Kidney (tissue), 14 donors: Measurements from ENCODE around the gene FAR2. TPM values are rescaled to one million over a fixed set of nuclear protein-coding genes. Genes with fewer than 3 reads are reported as not detected.

Experiments used
- DNase-seq, 5 donors: peaks; one replicate each; pipeline ENCODE4 v3.0.0-alpha.2; 2013 to 2020
- FAIRE-seq: peaks from 2 replicates; lab custom pipeline; 2012; peaks lifted over from hg19 to GRCh38; lab: Jason Lieb, UNC
- H3K27ac ChIP-seq, 2 donors: one replicate each; pipeline ENCODE4 v1.7.0; 2013; ENCODE audit warnings: low read depth in 2 of 2, low read length in 2 of 2, inconsistent platforms in 1 of 2
- H3K27me3 ChIP-seq: one replicate; pipeline ENCODE4 v1.7.1; 2013; ENCODE audit warnings: low read length, inconsistent platforms; ENCODE audit not compliant: control insufficient read depth, insufficient read depth
- H3K36me3 ChIP-seq, 3 donors: one replicate each; pipeline versions ENCODE4 v1.7.0 to v1.7.1; 2013; ENCODE audit warnings: low read length in 3 of 3, control low read depth in 1 of 3, inconsistent platforms in 1 of 3; ENCODE audit not compliant: insufficient read depth in 3 of 3, control insufficient read depth in 2 of 3
- H3K4me1 ChIP-seq, 3 donors: one replicate each; pipeline versions ENCODE4 v1.7.0 to v1.7.1; 2013; ENCODE audit warnings: low read length in 3 of 3, inconsistent platforms in 1 of 3, low read depth in 1 of 3; ENCODE audit not compliant: control insufficient read depth in 2 of 3, insufficient read depth in 2 of 3
- H3K4me3 ChIP-seq, 3 donors: one replicate each; pipeline versions ENCODE4 v1.7.0 to v1.8.1; 2013; ENCODE audit warnings: low read length in 3 of 3, control low read depth in 1 of 3, inconsistent platforms in 1 of 3
- H3K9ac ChIP-seq, 3 donors: one replicate each; pipeline versions ENCODE4 v1.7.0 to v1.7.1; 2013; ENCODE audit warnings: low read length in 3 of 3, control low read depth in 1 of 3, inconsistent platforms in 1 of 3
- H3K9me3 ChIP-seq, 3 donors: one replicate each; pipeline versions ENCODE4 v1.7.0 to v1.7.1; 2013; ENCODE audit warnings: low read length in 3 of 3, control low read depth in 1 of 3, inconsistent platforms in 1 of 3; ENCODE audit not compliant: control insufficient read depth in 2 of 3, insufficient read depth in 1 of 3
- intact Hi-C: fragments of 100-400 bp; cut with DNase I; formaldehyde crosslinking; loops from one replicate; pipeline ENCODE4 v1.11.1; 2022
- polyA plus RNA-seq: library from polyadenylated mRNA; stranded (reverse); fragments of 350-450 nt; fragmentation: Illumina TruSeq; extraction: RNeasy Lipid Tissue Mini Kit (QIAGEN cat#74804); gene quantifications from one replicate; pipeline ENCODE4 v1.2.3, GENCODE V29; 2014; ENCODE audit warnings: low read depth, low replicate concordance; ENCODE audit not compliant: insufficient read depth
- total RNA-seq: library from RNA; stranded (reverse); fragmentation: NEBNext Ultra II Directional; extraction: Animal tissue kit (Norgen Biotek cat#: 25700); gene quantifications from one replicate; pipeline ENCODE4 v1.2.1, GENCODE V29; 2021
- TF ChIP-seq, protein P1 (sequence below): IDR thresholded peaks from 3 replicates; pipeline ENCODE4 v1.5.1; 2012; ENCODE audit warnings: mild to moderate bottlenecking, moderate library complexity, borderline replicate concordance; ENCODE audit not compliant: insufficient read depth; ENCODE audit errors: extremely low read depth
- donor health status: control.
- donor health status: control.
- donor health status: control.
- donor health status: control.
- donor health status: control.
- donor health status: DM: yes; HTN: yes; CAD: no.
- donor health status: Normal renal cell carcinoma (clear cell type).

The FAR2 gene
- total and polyA plus RNA-seq, 2 donors from 2014 or later, result 3.1 to 11.5 TPM

DNA sequence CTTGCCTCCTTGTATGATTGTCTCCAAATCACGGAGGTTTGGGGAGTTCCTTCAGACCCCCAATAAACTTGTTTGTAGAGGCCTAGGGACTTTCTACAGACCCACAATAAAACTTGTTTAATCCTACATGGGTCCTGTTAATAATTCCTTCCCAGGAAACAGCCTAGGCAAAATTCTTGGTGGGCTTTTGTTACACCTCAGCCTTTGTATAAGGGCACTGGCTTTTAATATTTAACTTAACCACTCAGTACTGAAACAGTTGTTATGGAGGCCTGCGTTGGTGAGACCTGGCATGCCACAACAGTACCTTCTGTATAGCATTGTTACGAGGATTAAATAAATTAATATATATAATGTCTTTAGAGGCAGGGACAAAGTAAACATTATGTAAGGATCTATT lies 32.7 kb upstream of the FAR2 start:
- no peaks in the 10 kb centered on the region for H3K36me3 ChIP-seq
- H3K27ac ChIP-seq, result no peak overlapping the region
- no peak overlapping the region for H3K4me3 ChIP-seq
- no peaks in the 10 kb centered on the region for H3K4me1 ChIP-seq
- peak in 3 of 5 donors; percentile 25 to 76 (median 51) for DNase-seq
- TF ChIP-seq, protein P1, sequence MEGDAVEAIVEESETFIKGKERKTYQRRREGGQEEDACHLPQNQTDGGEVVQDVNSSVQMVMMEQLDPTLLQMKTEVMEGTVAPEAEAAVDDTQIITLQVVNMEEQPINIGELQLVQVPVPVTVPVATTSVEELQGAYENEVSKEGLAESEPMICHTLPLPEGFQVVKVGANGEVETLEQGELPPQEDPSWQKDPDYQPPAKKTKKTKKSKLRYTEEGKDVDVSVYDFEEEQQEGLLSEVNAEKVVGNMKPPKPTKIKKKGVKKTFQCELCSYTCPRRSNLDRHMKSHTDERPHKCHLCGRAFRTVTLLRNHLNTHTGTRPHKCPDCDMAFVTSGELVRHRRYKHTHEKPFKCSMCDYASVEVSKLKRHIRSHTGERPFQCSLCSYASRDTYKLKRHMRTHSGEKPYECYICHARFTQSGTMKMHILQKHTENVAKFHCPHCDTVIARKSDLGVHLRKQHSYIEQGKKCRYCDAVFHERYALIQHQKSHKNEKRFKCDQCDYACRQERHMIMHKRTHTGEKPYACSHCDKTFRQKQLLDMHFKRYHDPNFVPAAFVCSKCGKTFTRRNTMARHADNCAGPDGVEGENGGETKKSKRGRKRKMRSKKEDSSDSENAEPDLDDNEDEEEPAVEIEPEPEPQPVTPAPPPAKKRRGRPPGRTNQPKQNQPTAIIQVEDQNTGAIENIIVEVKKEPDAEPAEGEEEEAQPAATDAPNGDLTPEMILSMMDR, result no peak
- no peak for FAIRE-seq
- H3K27me3 ChIP-seq, result no peaks in the 10 kb centered on the region
- H3K9ac ChIP-seq, result no peak overlapping the region
- no peaks in the 10 kb centered on the region for H3K9me3 ChIP-seq
- intact Hi-C loops, result no loop called here

DNA sequence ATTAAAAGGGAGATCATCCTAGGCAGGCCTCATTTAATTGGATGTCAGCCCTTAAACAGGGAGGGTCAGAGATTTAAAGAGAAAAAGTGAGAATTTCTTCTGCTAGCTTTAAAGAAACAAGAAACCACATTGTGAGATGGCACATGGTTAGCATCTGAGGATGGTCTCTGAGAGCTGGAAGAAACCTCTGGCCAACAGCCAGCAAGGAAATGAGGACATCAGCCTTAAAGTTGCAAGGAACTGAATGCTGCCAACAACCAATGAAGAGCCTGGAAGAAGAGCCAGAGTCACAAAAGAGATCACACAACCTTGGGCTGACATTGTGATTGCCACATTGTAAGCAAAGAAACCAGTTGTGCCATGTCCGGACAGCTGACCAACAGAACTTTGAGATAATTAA lies 17.5 kb upstream of the FAR2 start:
- DNase-seq, result no peak
- no peaks in the 10 kb centered on the region for H3K9me3 ChIP-seq
- no peak for FAIRE-seq
- no peak overlapping the region for H3K27ac ChIP-seq
- H3K27me3 ChIP-seq, result no peaks in the 10 kb centered on the region
- intact Hi-C loops, result no loop called here
- TF ChIP-seq, protein P1, result no peak
- H3K4me3 ChIP-seq, result no peak overlapping the region
- no peak overlapping the region for H3K9ac ChIP-seq
- H3K4me1 ChIP-seq, result no peaks in the 10 kb centered on the region
- no peaks in the 10 kb centered on the region for H3K36me3 ChIP-seq

DNA sequence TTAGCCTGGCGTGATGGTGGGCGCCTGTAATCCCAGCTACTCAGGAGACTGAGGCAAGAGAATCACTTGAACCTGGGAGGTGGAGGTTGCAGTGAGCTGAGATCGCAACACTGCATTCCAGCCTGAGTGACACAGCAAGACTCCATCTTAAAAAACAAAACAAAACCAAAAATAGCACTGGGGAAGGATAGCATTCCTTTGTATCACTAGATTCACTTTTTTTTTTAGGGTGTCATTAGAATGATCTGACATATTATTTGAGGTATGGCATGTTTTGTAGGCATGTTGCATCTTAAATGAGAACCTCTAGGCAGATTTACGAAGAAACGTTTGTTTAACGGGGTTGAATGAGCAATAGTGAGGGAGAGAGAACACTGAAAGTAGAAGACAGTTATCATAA lies 16.8 kb upstream of the FAR2 start:
- intact Hi-C loops, result no loop called here

DNA sequence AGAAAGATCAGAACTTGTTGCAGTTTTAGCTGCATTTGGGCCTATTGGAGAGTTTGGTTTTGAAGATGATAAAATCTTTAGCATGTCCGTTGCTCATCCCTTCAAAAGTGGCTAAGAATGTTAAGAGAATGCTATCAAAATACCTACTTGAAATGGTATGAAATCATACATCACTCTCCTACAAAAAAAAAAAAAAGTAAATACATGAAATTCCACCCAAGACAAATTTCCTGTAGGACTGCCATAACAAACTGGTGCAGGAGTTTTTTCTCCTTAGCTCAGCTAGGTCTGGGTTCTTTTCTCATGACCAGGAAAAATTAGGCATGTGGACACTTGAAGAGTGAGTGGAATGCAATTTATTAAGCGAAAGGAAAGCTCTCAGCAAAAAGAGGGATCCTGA lies 15.9 kb upstream of the FAR2 start:
- H3K4me1 ChIP-seq, result no peaks in the 10 kb centered on the region
- no peak overlapping the region for H3K27ac ChIP-seq
- H3K9me3 ChIP-seq, result no peaks in the 10 kb centered on the region
- no peak for FAIRE-seq
- intact Hi-C loops, result no loop called here
- H3K27me3 ChIP-seq, result no peaks in the 10 kb centered on the region
- H3K4me3 ChIP-seq, result no peak overlapping the region
- H3K9ac ChIP-seq, result no peak overlapping the region
- no peaks in the 10 kb centered on the region for H3K36me3 ChIP-seq
- DNase-seq, result no peak
- TF ChIP-seq, protein P1, result no peak

More for the DNA sequence above, 16.8 kb upstream of the FAR2 start:
- Histone ChIP-seq H3K9ac (no peak overlapping the region), H3K4me1 (no peaks in the 10 kb centered on the region), H3K27me3 (no peaks in the 10 kb centered on the region), H3K9me3 (no peaks in the 10 kb centered on the region), H3K27ac (no peak overlapping the region), H3K36me3 (no peaks in the 10 kb centered on the region), H3K4me3 (no peak overlapping the region)
- FAIRE-seq, result no peak
- DNase-seq, result no peak
- TF ChIP-seq, protein P1, result no peak
